Lung (tissue), 12 donors: ENCODE measurements around the gene EREG. TPM values are rescaled to one million over a fixed set of nuclear protein-coding genes. Genes with fewer than 3 reads are reported as not detected.

Experiments used
- ATAC-seq: fragments of 200-7000 bp; cut with Tn5 transposase; one replicate; pipeline ENCODE4 v1.9.1; 2020; ENCODE audit warnings: moderate number of reproducible peaks; ENCODE audit not compliant: insufficient read depth, low FRiP score
- DNase-seq, 3 donors: peaks; one replicate each; pipeline ENCODE4 v3.0.0-alpha.2; 2013 to 2017
- H3K27ac ChIP-seq, 2 donors: one replicate each; pipeline ENCODE4 v1.5.1; 2013; ENCODE audit warnings: mild to moderate bottlenecking in 2 of 2, moderate library complexity in 2 of 2, control low read depth in 1 of 2, inconsistent platforms in 1 of 2, low read depth in 1 of 2, low read length in 1 of 2
- H3K27me3 ChIP-seq, 3 donors: one replicate each; pipeline ENCODE4 v1.5.1; 2013; ENCODE audit warnings: low read length in 2 of 3; ENCODE audit not compliant: control insufficient read depth in 3 of 3, insufficient read depth in 3 of 3
- H3K36me3 ChIP-seq, 4 donors: one replicate each; pipeline ENCODE4 v1.5.1; 2013; ENCODE audit warnings: low read length in 4 of 4, mild to moderate bottlenecking in 1 of 4, moderate library complexity in 1 of 4; ENCODE audit not compliant: control insufficient read depth in 4 of 4, insufficient read depth in 4 of 4
- H3K4me1 ChIP-seq, 5 donors: one replicate each; pipeline ENCODE4 v1.5.1; 2013; ENCODE audit warnings: low read length in 5 of 5, mild to moderate bottlenecking in 2 of 5, moderate library complexity in 1 of 5; ENCODE audit not compliant: control insufficient read depth in 5 of 5, insufficient read depth in 5 of 5
- H3K4me3 ChIP-seq: one replicate; pipeline ENCODE4 v1.5.1; 2013; ENCODE audit warnings: mild to moderate bottlenecking, control low read depth, moderate library complexity
- H3K9ac ChIP-seq, 2 donors: one replicate each; pipeline ENCODE4 v1.5.1; 2013; ENCODE audit warnings: low read length in 2 of 2, control low read depth in 1 of 2; ENCODE audit not compliant: insufficient read depth in 1 of 2
- H3K9me3 ChIP-seq, 4 donors: one replicate each; pipeline ENCODE4 v1.5.1; 2013; ENCODE audit warnings: low read length in 3 of 4, mild to moderate bottlenecking in 1 of 4, moderate library complexity in 1 of 4; ENCODE audit not compliant: control insufficient read depth in 4 of 4, insufficient read depth in 3 of 4
- CTCF ChIP-seq: IDR thresholded peaks from 2 replicates; pipeline ENCODE4 v1.5.1; 2012; ENCODE audit warnings: mild to moderate bottlenecking; ENCODE audit errors: control extremely low read depth, extremely low read depth
- WGBS, 2 donors: extraction: QIAGEN DNeasy Blood & Tissue Kit; methylation state at CpG; one replicate each; pipeline ENCODE4 v1.1.7; 2013; 5-methylcytosine and 5-hydroxymethylcytosine counted together
- polyA plus RNA-seq, 2 donors: library from polyadenylated mRNA; stranded (reverse); fragments of 200-250 nt; gene quantifications; one replicate each; pipeline ENCODE4 v1.2.1, GENCODE V29; 2013
- total RNA-seq, 2 donors: library from RNA; depleted of rRNA in 1 of 2; stranded (reverse); fragments of >200 nt in 1 of 2; gene quantifications; one replicate each; pipeline ENCODE4 v1.2.1, GENCODE V29; 2014 to 2021
- donor health status: control.
- donor health status: control.
- donor health status: Bipolar disorder and iron deficiency.
- donor health status: healthy.
- donor health status: DM: yes; HTN: yes; CAD: no.

EREG gene
- total and polyA plus RNA-seq, 4 donors = 0.14 to 4.0 (median 0.34) TPM

- no peak overlapping the region for H3K27ac ChIP-seq
- no peaks in the 10 kb centered on the region for H3K9me3 ChIP-seq
- H3K9ac ChIP-seq = no peak overlapping the region
- TF ChIP-seq CTCF = no peak
- 60 to 66% methylated on average over 3 of the region's 3 CpGs for WGBS, 2 donors
- no peaks in the 10 kb centered on the region for H3K36me3 ChIP-seq
- DNase-seq (no peak), ATAC-seq (no peak)
- no peak overlapping the region for H3K4me3 ChIP-seq
- H3K4me1 ChIP-seq = no peaks in the 10 kb centered on the region
- H3K27me3 ChIP-seq = no peaks in the 10 kb centered on the region
Observed at GRCh38 chr4:74317616-74318246, 47.2 kb upstream of the EREG start.

DNA sequence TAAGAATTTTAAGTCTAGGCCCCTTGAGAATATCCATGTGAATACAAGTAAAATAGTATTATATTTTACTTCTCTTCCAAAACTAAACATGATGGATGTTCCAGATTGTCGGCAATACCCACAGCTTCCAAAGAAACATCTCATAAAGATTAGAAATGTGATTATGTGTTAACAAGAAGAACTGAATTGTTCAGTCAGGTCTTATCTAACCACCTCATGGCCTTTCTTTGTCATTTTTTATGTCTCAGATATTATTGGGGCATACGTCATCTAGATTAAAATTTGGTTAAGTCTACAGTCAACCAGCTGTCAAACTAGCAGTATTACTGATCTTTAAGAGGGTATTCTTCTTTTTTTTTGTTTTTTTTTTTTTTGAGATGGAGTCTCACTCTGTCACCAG, 46.7 kb upstream of the EREG start:
- Histone ChIP-seq H3K9ac (no peak overlapping the region), H3K4me3 (no peak overlapping the region), H3K9me3 (no peaks in the 10 kb centered on the region), H3K4me1 (no peaks in the 10 kb centered on the region), H3K27ac (no peak overlapping the region), H3K36me3 (no peaks in the 10 kb centered on the region), H3K27me3 (no peaks in the 10 kb centered on the region)
- 74 to 80% methylated on average over 2 of the region's 2 CpGs for WGBS, 2 donors
- ATAC-seq (no peak), DNase-seq (no peak)
- no peak for TF ChIP-seq CTCF

DNA sequence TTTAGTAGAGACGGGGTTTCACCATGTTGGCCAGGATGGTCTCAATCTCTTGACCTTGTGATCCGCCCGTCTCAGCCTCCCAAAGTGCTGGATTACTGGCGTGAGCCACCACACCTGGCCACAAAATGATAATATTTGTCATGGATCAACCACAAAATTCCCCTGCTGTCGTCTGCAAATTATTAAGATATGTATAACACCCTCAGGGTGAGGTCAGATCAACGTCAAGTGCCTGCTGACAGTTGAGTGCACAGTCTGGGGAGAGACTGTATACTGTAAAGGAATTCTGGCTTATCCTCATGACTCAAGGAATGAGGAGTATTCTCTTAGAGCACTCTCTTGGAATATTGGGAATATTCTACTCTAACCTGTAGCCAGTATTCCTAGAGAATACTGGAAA, 45.5 kb upstream of the EREG start:
- no peak for TF ChIP-seq CTCF
- no peaks in the 10 kb centered on the region for H3K36me3 ChIP-seq
- H3K4me1 ChIP-seq = no peaks in the 10 kb centered on the region
- H3K4me3 ChIP-seq = no peak overlapping the region
- DNase-seq = no peak
- no peaks in the 10 kb centered on the region for H3K27me3 ChIP-seq
- no peaks in the 10 kb centered on the region for H3K9me3 ChIP-seq
- H3K27ac ChIP-seq = no peak overlapping the region
- 83 to 85% methylated on average over 6 of the region's 6 CpGs for WGBS, 2 donors
- no peak overlapping the region for H3K9ac ChIP-seq
- ATAC-seq = no peak
